HUES48 (cell line): ENCODE data around the gene CCDC18.
"Not testable (repeated sequence)": the region's sequence is repeated elsewhere in the genome, so short reads cannot be mapped to it uniquely, and the experiment has no call there.

Source experiments
- H3K27ac ChIP-seq: one replicate; pipeline ENCODE4 v1.7.0; 2013; ENCODE audit warnings: low read depth, low read length, inconsistent platforms
- H3K27me3 ChIP-seq: 2 replicates; pipeline ENCODE4 v1.6.1; 2013; ENCODE audit warnings: mild to moderate bottlenecking, low read length; ENCODE audit not compliant: control insufficient read depth, insufficient read depth
- H3K36me3 ChIP-seq: 2 replicates; pipeline ENCODE4 v1.6.1; 2013; ENCODE audit warnings: low read length; ENCODE audit not compliant: control insufficient read depth, insufficient read depth
- H3K4me1 ChIP-seq: 2 replicates; pipeline ENCODE4 v1.6.1; 2013; ENCODE audit warnings: mild to moderate bottlenecking, low read length; ENCODE audit not compliant: control insufficient read depth, insufficient read depth
- H3K4me3 ChIP-seq: 2 replicates; pipeline ENCODE4 v1.5.1; 2013; ENCODE audit warnings: mild to moderate bottlenecking, low read depth, low read length
- H3K9ac ChIP-seq: 2 replicates; pipeline ENCODE4 v1.6.1; 2013; ENCODE audit warnings: mild to moderate bottlenecking, low read depth, low read length, moderate library complexity
- H3K9me3 ChIP-seq: 2 replicates; pipeline ENCODE4 v1.6.1; 2013; ENCODE audit warnings: low read length; ENCODE audit not compliant: control insufficient read depth, insufficient read depth

CCDC18 gene

DNA sequence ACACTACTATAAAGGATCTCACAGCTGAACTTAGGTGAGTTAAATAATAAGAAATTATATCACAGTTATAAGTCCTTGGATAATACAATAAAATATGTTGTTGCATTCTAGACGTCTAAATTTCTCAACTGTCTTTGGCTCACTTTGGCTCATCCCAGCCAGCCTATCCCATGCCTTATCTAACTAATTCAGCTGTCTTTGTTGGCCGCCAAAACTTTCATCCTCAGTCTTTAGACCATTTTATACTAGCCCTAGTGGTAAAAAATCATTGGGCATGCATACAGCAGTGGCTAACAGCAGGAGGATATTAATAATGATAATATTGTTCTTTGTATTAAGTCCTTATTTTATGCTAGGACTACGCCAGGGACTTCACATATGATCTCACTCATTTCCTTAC, 59.3 kb downstream of the CCDC18 start:
- Histone ChIP-seq H3K9me3 (peaks cover 38% of the 10 kb centered on the region), H3K27me3 (no peaks in the 10 kb centered on the region), H3K4me1 (peaks cover 24% of the 10 kb centered on the region), H3K4me3 (no peak overlapping the region), H3K27ac (no peak overlapping the region), H3K36me3 (peaks cover 52% of the 10 kb centered on the region), H3K9ac (no peak overlapping the region)

- H3K4me3 ChIP-seq, H3K27ac ChIP-seq, H3K27me3 ChIP-seq, H3K9ac ChIP-seq: not testable (repeated sequence)
- peaks cover 38% of the 10 kb centered on the region for H3K9me3 ChIP-seq
- H3K36me3 ChIP-seq, result peaks cover 54% of the 10 kb centered on the region
- H3K4me1 ChIP-seq, result peaks cover 11% of the 10 kb centered on the region
Measured at GRCh38 chr1:93243233-93243632, 62.7 kb downstream of the CCDC18 start.

DNA sequence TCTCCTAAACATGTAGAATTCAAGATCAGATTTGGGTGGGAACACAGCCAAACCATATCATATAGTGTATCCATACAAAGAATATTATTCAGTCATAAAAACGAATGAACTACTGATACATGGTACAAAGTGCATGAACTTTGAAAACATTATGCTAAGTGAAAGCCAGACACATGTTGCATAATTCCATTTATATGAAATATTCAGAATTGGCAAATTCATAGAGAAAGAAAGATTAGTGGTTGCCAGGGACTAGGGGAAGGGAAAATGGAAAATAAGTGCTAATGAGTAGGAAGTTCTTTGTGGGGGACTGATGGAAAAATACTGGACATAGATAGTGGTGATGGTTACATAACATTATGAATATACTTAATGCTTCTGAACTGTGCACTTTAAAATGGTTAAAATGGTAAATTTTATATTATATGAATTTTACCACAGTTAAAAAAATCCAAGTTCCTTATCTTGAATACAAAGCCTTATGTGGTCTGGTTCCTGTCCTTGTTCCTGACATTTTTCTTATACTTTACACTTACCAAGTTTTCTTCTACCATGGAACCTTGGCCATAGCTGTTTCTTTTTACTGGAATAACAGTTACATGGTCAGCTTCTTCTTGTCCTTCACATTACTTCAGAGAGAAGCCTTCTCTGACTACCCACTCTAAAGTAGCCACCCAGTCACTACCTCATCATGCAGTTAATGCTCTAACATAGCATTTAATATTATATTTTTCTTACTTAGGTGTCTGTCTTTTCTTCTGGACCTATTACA, 64.0 kb downstream of the CCDC18 start:
- H3K9ac ChIP-seq, result no peak overlapping the region
- no peak overlapping the region for H3K4me3 ChIP-seq
- H3K9me3 ChIP-seq, result peaks cover 38% of the 10 kb centered on the region
- H3K4me1 ChIP-seq, result no peaks in the 10 kb centered on the region
- H3K27ac ChIP-seq, result no peak overlapping the region
- H3K36me3 ChIP-seq, result peaks cover 48% of the 10 kb centered on the region
- no peaks in the 10 kb centered on the region for H3K27me3 ChIP-seq

GRCh38 chr1:93251966-93252365, 71.4 kb downstream of the CCDC18 start:
- H3K9me3 ChIP-seq, result no peaks in the 10 kb centered on the region
- no peak overlapping the region for H3K27ac ChIP-seq
- H3K9ac ChIP-seq, result no peak overlapping the region
- peaks cover 5% of the 10 kb centered on the region; the same call in 1 of the 2 replicates for H3K4me1 ChIP-seq
- no peak overlapping the region for H3K4me3 ChIP-seq
- H3K27me3 ChIP-seq, result no peaks in the 10 kb centered on the region
- H3K36me3 ChIP-seq, result peaks cover 12% of the 10 kb centered on the region

GRCh38 chr1:93252598-93252997, 72.1 kb downstream of the CCDC18 start:
- H3K36me3 ChIP-seq, result peaks cover 7% of the 10 kb centered on the region
- H3K9me3 ChIP-seq, result no peaks in the 10 kb centered on the region
- H3K4me3 ChIP-seq, result no peak overlapping the region
- H3K27ac ChIP-seq, result no peak overlapping the region
- H3K9ac ChIP-seq, result no peak overlapping the region
- peaks cover 5% of the 10 kb centered on the region; the same call in 1 of the 2 replicates for H3K4me1 ChIP-seq
- no peaks in the 10 kb centered on the region for H3K27me3 ChIP-seq

DNA sequence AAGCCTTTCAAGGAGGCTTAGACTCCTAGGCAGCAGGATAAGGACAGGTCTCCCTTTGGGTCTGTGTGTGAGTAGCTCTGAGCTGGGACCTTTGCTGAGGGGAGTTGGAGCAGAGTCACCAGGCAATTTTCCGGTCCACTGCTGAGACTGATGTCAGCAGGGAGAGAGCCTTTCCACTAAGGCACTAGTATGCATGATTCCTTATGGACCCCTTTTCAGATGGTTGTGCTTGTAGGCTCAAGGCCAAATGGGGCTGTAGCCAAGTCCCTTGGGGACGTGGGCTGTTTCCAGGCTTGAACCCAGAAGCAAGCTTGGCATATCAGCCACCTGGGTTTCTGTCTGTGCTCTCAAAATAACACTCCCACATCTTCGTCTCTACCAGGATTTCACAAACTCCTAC, 73.0 kb downstream of the CCDC18 start:
- Histone ChIP-seq H3K9me3 (no peaks in the 10 kb centered on the region), H3K27me3 (no peaks in the 10 kb centered on the region), H3K4me3 (no peak overlapping the region), H3K4me1 (peaks cover 5% of the 10 kb centered on the region; the same call in 1 of the 2 replicates), H3K9ac (no peak overlapping the region), H3K36me3 (peaks cover 12% of the 10 kb centered on the region), H3K27ac (no peak overlapping the region)

DNA sequence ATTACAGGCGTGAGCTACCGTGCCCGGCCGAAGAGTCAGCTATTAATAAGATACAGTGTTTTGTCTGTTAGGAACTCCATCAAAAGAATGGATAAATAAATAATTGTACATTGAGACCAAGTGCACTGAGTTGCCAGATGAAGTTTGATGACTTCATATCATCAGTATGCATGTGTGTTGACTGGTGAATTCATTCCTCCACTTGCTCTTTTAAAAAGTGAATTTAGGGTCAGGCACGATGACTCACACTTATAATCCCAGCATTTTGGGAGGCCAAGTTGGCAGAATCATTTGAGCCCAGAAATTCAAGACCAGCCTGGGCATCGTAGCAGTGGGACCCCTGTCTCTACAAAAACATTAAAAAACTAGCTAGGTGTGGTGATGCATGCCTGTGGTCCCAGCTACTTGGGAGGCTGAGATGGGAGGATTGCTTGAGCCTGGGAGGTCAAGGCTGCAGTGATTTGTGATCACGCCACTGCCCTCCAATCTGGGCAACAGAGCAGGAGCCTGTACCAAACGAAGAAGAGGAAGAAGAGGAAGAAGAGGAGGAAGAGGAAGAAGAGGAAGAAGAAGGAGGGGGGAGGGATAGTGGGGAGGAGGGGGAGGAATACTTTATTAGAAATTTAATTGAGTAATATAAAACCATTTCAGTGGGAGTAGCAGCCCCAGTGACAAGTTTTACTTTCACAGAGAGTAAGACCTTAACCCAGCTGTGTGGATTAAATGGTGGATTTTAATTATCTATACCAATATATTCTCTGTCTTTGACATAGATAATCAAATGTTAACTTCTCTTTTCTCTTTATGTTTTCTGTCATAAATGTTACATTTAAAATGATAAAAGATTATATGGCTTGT, 74.9 kb downstream of the CCDC18 start:
- no peak overlapping the region for H3K9ac ChIP-seq
- no peak overlapping the region for H3K27ac ChIP-seq
- peaks cover 26% of the 10 kb centered on the region for H3K36me3 ChIP-seq
- peaks cover 5% of the 10 kb centered on the region; the same call in 1 of the 2 replicates for H3K4me1 ChIP-seq
- no peak overlapping the region for H3K4me3 ChIP-seq
- no peaks in the 10 kb centered on the region for H3K27me3 ChIP-seq
- no peaks in the 10 kb centered on the region for H3K9me3 ChIP-seq

GRCh38 chr1:93256433-93256832, 75.9 kb downstream of the CCDC18 start:
- no peak overlapping the region for H3K4me3 ChIP-seq
- no peaks in the 10 kb centered on the region for H3K27me3 ChIP-seq
- peaks cover 5% of the 10 kb centered on the region; the same call in 1 of the 2 replicates for H3K4me1 ChIP-seq
- H3K9me3 ChIP-seq, result peaks cover 3% of the 10 kb centered on the region
- H3K36me3 ChIP-seq, result peaks cover 31% of the 10 kb centered on the region
- no peak overlapping the region for H3K27ac ChIP-seq
- H3K9ac ChIP-seq, result no peak overlapping the region

GRCh38 chr1:93257889-93258288, 77.4 kb downstream of the CCDC18 start:
- Histone ChIP-seq H3K4me3 (no peak overlapping the region), H3K9me3 (peaks cover 17% of the 10 kb centered on the region), H3K27me3 (no peaks in the 10 kb centered on the region), H3K9ac (no peak overlapping the region), H3K27ac (no peak overlapping the region), H3K36me3 (peaks cover 45% of the 10 kb centered on the region), H3K4me1 (no peaks in the 10 kb centered on the region)

DNA sequence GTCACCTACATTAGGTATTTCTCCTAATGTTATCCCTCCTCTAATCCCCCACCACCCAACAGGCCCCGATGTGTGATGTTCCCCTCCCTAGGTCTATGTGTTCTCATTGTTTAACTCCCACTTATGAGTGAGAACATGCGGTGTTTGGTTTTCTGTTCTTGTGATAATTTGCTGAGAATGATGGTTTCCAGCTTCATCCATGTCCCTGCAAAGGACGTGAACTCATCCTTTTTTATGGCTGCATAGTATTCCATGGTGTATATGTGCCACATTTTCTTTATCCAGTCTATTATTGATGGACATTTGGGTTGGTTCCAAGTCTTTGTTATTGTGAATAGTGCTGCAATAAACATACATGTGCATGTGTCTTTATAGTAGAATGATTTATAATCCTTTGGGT, 80.2 kb downstream of the CCDC18 start:
- not testable (repeated sequence) for H3K27ac ChIP-seq, H3K4me1 ChIP-seq, H3K27me3 ChIP-seq, H3K4me3 ChIP-seq, H3K9ac ChIP-seq
- Histone ChIP-seq H3K36me3 (peaks cover 65% of the 10 kb centered on the region), H3K9me3 (peaks cover 38% of the 10 kb centered on the region)

GRCh38 chr1:93262645-93263044, 82.1 kb downstream of the CCDC18 start:
- H3K36me3 ChIP-seq, result peaks cover 62% of the 10 kb centered on the region
- no peak overlapping the region for H3K9ac ChIP-seq
- H3K9me3 ChIP-seq, result peaks cover 38% of the 10 kb centered on the region
- H3K27ac ChIP-seq, result no peak overlapping the region
- H3K4me1 ChIP-seq, result no peaks in the 10 kb centered on the region
- no peaks in the 10 kb centered on the region for H3K27me3 ChIP-seq
- no peak overlapping the region for H3K4me3 ChIP-seq
